Endothelial cell (in vitro differentiated cells): Measurements from ENCODE around the gene OR52I2. TPM values are rescaled to one million over a fixed set of nuclear protein-coding genes. Genes with fewer than 3 reads are reported as not detected.

ENCODE experiments used
- DNase-seq: peaks from one replicate; pipeline ENCODE4 v3.0.0; 2021; ENCODE audit warnings: low spot score
- H3K27ac Mint-ChIP-seq: one replicate; pipeline ENCODE4 v1.8.0; 2021; ENCODE audit warnings: mixed read lengths, inconsistent platforms; ENCODE audit not compliant: unreplicated experiment
- H3K27me3 Mint-ChIP-seq: one replicate; pipeline ENCODE4 v1.8.0; 2021; ENCODE audit warnings: mild to moderate bottlenecking, moderate library complexity, mixed read lengths, inconsistent platforms; ENCODE audit not compliant: unreplicated experiment
- H3K36me3 Mint-ChIP-seq: one replicate; pipeline ENCODE4 v1.8.0; 2021; ENCODE audit warnings: mild to moderate bottlenecking, low read depth, mixed read lengths, inconsistent platforms; ENCODE audit not compliant: unreplicated experiment
- H3K4me1 Mint-ChIP-seq: one replicate; pipeline ENCODE4 v1.8.0; 2021; ENCODE audit warnings: mild to moderate bottlenecking, mixed read lengths, inconsistent platforms; ENCODE audit not compliant: unreplicated experiment
- H3K4me3 Mint-ChIP-seq: one replicate; pipeline ENCODE4 v1.8.0; 2021; ENCODE audit warnings: mild to moderate bottlenecking, mixed read lengths, inconsistent platforms; ENCODE audit not compliant: unreplicated experiment
- H3K9me3 Mint-ChIP-seq: one replicate; pipeline ENCODE4 v1.8.0; 2021; ENCODE audit warnings: mixed read lengths, inconsistent platforms; ENCODE audit not compliant: unreplicated experiment
- CTCF ChIP-seq: fragments of 200-600 bp; sonication (generic); IDR thresholded peaks from one replicate; pipeline ENCODE4 v1.5.0; 2021; ENCODE audit warnings: antibody characterized with exemption; ENCODE audit not compliant: unreplicated experiment
- total RNA-seq: library from RNA; stranded (reverse); fragmentation: NEBNext Ultra II Directional; extraction: Animal tissue kit (Norgen Biotek cat#: 25700); gene quantifications from one replicate; pipeline ENCODE4 v1.2.1, GENCODE V29; 2021; ENCODE audit not compliant: unreplicated experiment

The OR52I2 gene
- total RNA-seq, 1 donor from 2014 or later, result not detected

DNA sequence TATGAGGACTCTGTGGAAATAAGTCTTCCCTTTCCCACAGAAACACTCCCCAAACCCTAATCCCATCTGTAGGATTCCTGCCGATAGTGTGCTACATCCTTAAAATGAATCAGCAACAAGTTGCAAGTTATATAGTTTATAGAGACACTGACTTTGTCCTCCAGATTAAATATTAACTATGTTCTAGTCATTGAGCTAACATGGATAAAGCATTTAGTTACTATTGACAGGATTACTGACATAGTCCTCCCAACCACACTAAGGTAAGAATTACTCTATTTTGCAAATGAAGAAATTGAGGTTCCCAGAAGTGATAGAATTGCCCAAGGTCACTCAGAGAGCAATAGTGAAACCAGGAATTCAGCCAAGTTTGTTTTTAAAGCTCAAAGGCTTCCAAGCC, 34.7 kb upstream of the OR52I2 start:
- H3K4me3 Mint-ChIP-seq, result no peak overlapping the region

DNA sequence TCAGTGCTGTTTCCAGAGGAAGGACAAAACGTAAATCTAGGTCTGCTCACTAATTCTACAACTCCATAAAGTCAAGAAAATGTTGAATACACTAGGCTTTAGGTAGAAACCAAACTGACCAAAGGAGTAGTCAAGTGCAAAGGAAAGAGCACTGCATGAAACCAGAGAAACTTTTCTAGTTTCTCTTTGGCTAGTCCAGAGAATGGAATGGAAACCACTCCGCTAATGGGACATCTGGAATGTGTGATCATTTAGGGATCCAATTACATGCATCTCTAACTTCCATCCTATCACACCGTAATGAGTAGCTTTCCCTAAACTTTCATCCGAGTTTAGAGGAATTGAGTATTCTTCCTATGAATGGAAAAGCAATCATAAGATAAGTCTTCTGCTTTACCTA, 34.1 kb upstream of the OR52I2 start:
- DNase-seq, result no peak
- H3K36me3 Mint-ChIP-seq, result no peaks in the 10 kb centered on the region
- H3K4me3 Mint-ChIP-seq, result no peak overlapping the region
- TF ChIP-seq CTCF, result no peak
- no peak overlapping the region for H3K27ac Mint-ChIP-seq
- H3K4me1 Mint-ChIP-seq, result no peaks in the 10 kb centered on the region
- H3K27me3 Mint-ChIP-seq, result no peaks in the 10 kb centered on the region
- H3K9me3 Mint-ChIP-seq, result no peaks in the 10 kb centered on the region

More for the DNA sequence above, 34.7 kb upstream of the OR52I2 start:
- no peak for TF ChIP-seq CTCF
- no peak for DNase-seq
- no peak overlapping the region for H3K27ac Mint-ChIP-seq
- H3K36me3 Mint-ChIP-seq, result no peaks in the 10 kb centered on the region
- H3K4me1 Mint-ChIP-seq, result no peaks in the 10 kb centered on the region
- H3K9me3 Mint-ChIP-seq, result no peaks in the 10 kb centered on the region
- no peaks in the 10 kb centered on the region for H3K27me3 Mint-ChIP-seq

DNA sequence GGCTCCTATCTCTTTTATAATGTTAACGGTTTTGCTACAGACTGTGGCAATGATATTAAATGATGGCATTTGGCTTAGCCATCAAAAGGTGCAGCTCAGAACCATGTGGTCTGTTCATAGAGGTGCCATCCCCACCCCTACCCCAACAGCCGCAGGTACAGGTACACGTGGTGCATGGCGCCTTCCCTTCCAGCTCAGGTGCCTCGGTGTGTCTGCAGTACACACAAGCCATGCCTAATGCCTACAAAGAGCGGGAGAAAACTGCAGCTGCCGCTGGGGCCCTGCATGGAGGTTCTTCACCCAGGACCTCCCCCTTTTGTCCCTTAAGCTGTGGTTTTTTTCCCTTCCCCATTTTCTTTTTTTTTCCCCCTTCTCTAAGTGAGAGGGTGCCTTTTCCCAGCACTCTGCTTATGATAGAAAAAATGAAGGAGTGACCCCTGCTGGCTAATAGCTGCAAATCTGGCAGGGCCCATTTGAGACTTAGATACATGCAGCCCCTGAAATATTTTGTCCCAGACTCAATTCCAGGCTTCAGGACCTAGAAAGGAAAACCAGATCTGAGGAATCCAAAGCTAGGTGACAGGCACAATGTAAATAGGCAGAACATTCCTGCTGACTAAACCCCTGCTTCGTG, 30.1 kb upstream of the OR52I2 start:
- no peak overlapping the region for H3K27ac Mint-ChIP-seq
- no peak for DNase-seq
- H3K27me3 Mint-ChIP-seq, result peaks cover 3% of the 10 kb centered on the region

DNA sequence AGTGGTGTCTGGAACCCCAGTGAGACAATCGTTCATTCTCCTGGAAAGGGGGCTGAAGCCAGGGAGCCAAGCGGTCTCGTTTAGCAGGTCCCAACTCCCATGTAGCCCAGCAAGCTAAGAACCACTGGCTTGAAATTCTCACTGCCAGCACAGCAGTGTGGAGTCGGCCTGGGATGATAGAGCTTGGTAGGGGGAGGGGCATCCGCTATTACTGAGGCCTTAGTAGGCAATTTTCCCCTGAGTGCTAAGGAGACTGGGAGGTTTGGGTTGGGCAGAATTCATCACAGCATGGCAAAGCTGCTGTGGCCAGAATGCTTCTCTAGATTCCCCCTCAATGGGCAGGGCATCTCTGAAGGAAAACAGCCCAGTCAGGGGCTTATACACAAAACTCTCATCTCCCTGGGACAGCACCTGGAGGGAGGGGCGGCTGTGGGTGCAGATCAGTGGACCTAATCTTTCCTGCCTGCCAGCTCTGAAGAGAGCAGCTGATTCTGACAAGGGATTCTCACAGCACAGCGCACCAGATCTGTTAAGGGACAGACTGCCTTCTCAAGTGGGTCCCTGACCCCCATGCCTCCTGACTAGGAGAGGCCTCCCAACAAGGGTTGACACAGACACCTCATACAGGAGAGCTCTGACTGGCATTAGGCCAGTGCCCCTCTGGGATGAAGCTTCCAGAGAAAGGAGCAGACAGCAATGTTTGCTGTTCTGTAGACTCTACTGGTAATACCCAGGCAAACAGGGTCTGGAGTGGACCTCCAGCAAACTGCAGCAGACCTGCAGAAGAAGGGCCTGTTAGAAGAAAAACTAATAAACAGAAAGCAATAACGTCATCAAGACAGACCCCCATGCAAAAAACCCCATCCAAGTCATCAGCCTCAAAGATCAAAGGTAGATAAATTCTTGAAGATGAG, 21.8 kb upstream of the OR52I2 start:
- Mint-ChIP-seq H3K9me3 (no peaks in the 10 kb centered on the region), H3K4me3 (no peak overlapping the region), H3K27me3 (peaks cover 5% of the 10 kb centered on the region), H3K4me1 (no peaks in the 10 kb centered on the region), H3K36me3 (no peaks in the 10 kb centered on the region), H3K27ac (no peak overlapping the region)
- DNase-seq, result no peak
- TF ChIP-seq CTCF, result no peak

More for the DNA sequence above, 30.1 kb upstream of the OR52I2 start:
- no peaks in the 10 kb centered on the region for H3K9me3 Mint-ChIP-seq
- no peaks in the 10 kb centered on the region for H3K36me3 Mint-ChIP-seq
- no peaks in the 10 kb centered on the region for H3K4me1 Mint-ChIP-seq
- TF ChIP-seq CTCF, result peak; percentile 41
- no peak overlapping the region for H3K4me3 Mint-ChIP-seq

- Mint-ChIP-seq H3K27ac (no peak overlapping the region), H3K9me3 (no peaks in the 10 kb centered on the region), H3K4me3 (no peak overlapping the region), H3K36me3 (no peaks in the 10 kb centered on the region), H3K4me1 (no peaks in the 10 kb centered on the region), H3K27me3 (peaks cover 5% of the 10 kb centered on the region)
- no peak for TF ChIP-seq CTCF
- no peak for DNase-seq
These were observed 21.1 kb upstream of the OR52I2 start for GRCh38 chr11:4560467-4560866.
